ENCODE results near the gene TCHP.
A peak's percentile ranks its signal among the peaks of the same experiment; 100 is the strongest.

The TCHP gene

DNA sequence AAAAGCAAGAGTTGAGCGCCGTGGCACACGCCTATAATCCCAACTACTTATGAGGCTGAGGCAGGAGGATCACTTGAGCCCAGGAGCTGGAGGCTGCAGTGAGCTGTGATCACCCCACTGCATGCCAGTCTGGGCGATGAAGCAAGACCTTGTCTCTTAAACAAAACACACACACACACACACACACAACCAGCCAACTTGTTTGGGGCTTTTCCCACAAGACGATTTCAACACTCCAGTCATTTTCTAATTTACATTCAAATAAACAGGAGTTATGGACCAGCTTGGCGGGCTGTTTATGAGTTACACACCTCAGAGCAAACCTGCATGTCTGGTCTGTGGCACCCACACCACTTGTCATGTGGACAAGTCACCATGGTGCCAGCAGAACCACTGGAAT is 26.4 kb upstream of the TCHP start:
- peaks cover 35 to 54% of the 10 kb centered on the region in 2 donors for H3K4me1 Mint-ChIP-seq
- H3K27ac Mint-ChIP-seq: no peak overlapping the region
- H3K27me3 Mint-ChIP-seq: no peaks in the 10 kb centered on the region
- ATAC-seq (replicated peaks) (no peak), DNase-seq (no peak)
- no peaks in the 10 kb centered on the region for H3K9me3 Mint-ChIP-seq
- peaks cover 5 to 7% of the 10 kb centered on the region in 2 donors for H3K36me3 Mint-ChIP-seq
- no peak overlapping the region for H3K4me3 Mint-ChIP-seq

DNA sequence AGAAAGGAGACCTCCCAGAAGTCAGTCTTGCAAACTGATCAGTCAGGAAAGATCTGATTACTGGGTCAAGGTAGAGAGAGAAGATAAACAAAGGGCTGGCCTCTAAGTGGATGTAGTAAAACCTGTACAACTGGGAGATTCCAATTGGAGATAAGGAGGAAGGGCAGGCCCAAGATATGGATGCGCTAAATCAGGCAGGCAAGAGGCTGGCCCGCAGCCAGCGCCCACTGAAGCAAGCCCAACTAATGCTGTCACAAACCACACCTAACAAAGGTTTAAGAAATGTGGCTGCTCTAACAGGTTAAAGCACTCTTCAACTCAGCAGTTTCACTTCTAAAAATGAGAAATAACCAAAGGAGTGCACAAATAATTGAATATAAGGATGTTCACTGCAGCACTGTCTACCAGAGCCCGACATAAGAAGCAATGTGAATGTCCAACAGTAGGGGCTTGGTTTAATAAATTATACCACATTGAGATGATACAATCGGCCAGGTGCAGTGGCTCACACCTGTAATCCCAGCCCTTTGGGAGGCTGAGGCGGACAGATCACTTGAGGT is 24.4 kb upstream of the TCHP start:
- peaks cover 45 to 65% of the 10 kb centered on the region in 2 donors for H3K4me1 Mint-ChIP-seq
- peak overlapping the region; percentile 21 for H3K27ac Mint-ChIP-seq

DNA sequence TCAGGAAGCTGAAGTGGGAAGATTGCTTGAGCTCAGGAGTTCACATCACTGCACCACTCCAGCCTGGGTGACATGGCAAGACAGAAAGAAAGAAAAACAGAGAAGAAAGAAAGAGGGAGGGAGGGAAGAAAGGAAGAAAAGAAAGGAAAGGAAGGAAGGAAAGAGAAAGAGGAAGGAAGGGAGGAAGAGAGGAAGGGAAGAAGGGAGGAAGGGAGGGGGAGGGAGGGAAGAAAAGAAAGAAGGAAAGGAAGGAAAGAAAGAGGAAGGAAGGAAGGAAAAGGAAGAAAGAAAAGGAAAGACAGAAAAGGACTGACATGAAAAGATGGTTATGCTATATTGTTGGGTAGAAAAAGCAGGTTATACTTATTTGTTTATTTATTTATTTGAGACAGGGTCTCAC is 23.7 kb upstream of the TCHP start:
- peaks cover 2 to 6% of the 10 kb centered on the region in 2 donors for H3K36me3 Mint-ChIP-seq
- DNase-seq (no peak), ATAC-seq (replicated peaks) (no peak)
- no peaks in the 10 kb centered on the region for H3K9me3 Mint-ChIP-seq
- H3K27me3 Mint-ChIP-seq: no peaks in the 10 kb centered on the region
- peaks cover 48 to 69% of the 10 kb centered on the region in 2 donors for H3K4me1 Mint-ChIP-seq
- no peak overlapping the region for H3K4me3 Mint-ChIP-seq
- no peak overlapping the region for H3K27ac Mint-ChIP-seq

More for the DNA sequence above, 24.4 kb upstream of the TCHP start:
- ATAC-seq (replicated peaks) (peak; percentile 12 to 28), DNase-seq (no peak)
- no peak overlapping the region for H3K4me3 Mint-ChIP-seq
- peaks cover 3 to 7% of the 10 kb centered on the region in 2 donors for H3K36me3 Mint-ChIP-seq
- H3K27me3 Mint-ChIP-seq: no peaks in the 10 kb centered on the region
- no peaks in the 10 kb centered on the region for H3K9me3 Mint-ChIP-seq

DNA sequence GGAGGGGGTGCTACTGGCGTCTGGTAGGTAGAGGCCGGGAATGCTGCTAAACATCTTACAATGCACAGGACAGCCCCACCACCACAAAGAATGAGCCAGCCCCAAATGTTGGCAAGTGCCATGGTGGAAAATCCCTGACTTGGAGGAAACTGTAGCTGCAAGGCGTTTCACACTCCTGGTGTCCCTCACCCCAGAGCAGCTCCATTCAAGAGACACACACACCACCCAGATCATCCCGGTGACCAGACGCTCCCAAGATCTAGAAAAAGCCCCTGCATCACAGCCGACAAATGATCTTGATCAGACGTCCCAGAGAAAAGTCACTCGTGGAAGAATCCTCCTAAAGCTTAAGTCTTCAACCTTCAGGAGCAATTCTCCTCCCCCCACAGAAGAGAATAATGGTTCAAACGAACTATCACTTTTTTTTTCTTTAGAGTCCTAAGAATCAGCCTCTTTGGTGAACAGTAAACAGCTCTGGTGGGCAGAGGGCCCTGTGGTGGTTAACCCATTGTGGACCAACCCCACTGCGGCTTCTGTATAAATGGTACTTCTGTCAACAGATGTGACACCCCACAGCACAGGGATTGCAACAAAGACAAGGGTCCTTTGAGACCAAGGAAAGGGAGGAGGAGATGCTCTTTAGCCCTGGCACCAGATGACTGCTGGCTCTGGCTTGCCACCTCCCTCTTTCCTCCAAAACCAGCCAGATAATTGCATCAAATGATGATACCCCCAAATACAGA is 22.4 kb upstream of the TCHP start:
- no peak overlapping the region for H3K27ac Mint-ChIP-seq
- H3K9me3 Mint-ChIP-seq: no peaks in the 10 kb centered on the region
- no peak for DNase-seq
- H3K4me1 Mint-ChIP-seq: peaks cover 48 to 66% of the 10 kb centered on the region in 2 donors
- H3K4me3 Mint-ChIP-seq: no peak overlapping the region
- H3K36me3 Mint-ChIP-seq: peaks cover 0 to 2% of the 10 kb centered on the region in 2 donors
- H3K27me3 Mint-ChIP-seq: no peaks in the 10 kb centered on the region
- no peak for ATAC-seq (replicated peaks)

DNA sequence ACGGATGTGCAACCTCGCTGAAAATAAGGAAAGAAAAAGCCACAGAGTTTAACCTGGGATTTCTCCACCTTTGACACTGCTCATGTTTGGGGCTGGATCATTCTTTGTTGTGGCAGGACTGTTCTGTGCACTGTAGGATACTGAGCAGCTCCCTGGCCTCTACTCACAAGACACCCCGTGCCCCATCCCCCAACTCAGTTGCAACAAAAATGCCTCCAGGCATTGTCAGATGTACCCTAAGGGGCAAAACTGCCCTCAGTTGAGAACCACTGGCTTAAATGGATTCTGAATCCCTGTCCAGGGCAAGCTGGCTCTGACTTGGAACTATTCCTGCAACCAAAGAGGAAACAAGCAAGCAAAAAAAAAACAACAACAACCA is 21.8 kb upstream of the TCHP start:
- H3K4me3 Mint-ChIP-seq: peak overlapping the region in 1 of 2 donors; percentile 28
- no peaks in the 10 kb centered on the region for H3K27me3 Mint-ChIP-seq
- H3K36me3 Mint-ChIP-seq: no peaks in the 10 kb centered on the region
- ATAC-seq (replicated peaks) (no peak), DNase-seq (no peak)
- H3K4me1 Mint-ChIP-seq: peaks cover 49 to 66% of the 10 kb centered on the region in 2 donors
- no peaks in the 10 kb centered on the region for H3K9me3 Mint-ChIP-seq
- H3K27ac Mint-ChIP-seq: no peak overlapping the region

DNA sequence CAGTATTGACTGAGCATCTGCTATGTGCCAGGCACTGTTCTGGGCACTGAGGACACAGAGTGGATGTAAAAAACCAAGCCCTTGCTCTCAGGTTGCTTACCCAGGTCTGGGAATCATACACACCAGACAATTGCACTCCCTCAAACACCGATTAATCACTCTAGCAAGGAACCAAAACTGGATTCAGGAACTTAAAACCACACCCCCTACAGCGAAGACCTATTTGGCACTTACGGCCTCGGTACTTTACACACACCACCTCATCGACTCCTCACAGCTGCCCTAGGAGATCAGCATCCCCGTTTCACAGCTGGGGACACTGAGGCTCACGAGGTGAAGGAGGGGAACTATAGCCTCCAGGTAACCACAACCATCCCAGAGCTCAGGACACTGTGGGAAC is 21.3 kb upstream of the TCHP start:
- Mint-ChIP-seq H3K4me1 (peaks cover 54 to 70% of the 10 kb centered on the region in 2 donors), H3K9me3 (no peaks in the 10 kb centered on the region), H3K27ac (no peak overlapping the region)

DNA sequence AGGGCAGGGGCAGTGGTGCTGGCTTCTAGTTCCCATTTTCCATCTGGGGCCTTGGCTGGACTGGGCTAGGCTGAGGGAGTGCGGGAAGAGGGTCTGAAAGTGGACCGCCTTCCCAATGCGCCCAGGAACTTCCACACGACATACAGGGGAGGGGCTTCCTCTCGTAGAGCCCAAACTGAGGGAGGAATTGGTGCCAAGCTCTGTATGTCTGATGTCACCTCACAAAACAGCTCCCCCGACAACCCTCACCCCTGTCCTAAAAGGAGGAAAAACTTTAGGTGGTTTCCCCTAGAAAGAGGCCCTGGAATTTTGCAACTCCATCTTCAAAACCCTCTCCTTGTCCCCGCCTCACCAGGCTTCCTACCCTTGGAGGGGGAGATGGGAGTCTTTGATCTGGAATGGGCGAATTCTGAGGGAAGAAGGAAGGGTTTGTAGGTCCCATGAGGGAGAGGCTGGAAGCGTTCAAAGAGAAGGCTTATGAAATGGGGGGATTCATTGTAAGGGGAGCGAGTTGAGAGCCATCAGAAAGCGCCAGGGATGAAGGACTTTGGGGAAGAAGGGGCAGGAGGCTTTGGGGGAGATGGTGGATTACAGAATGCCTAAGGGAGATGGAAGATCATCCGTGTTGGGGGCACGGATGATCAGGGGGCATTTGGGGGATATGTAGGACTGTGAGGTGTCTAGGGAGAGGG is 20.6 kb upstream of the TCHP start:
- Mint-ChIP-seq H3K9me3 (no peaks in the 10 kb centered on the region), H3K36me3 (no peaks in the 10 kb centered on the region), H3K4me1 (peaks cover 52 to 66% of the 10 kb centered on the region in 2 donors), H3K27ac (peak overlapping the region; percentile 94), H3K27me3 (no peaks in the 10 kb centered on the region), H3K4me3 (peak overlapping the region; percentile 96 to 98)
- DNase-seq: no peak
- ATAC-seq (replicated peaks): no peak

More for the DNA sequence above, 21.3 kb upstream of the TCHP start:
- Mint-ChIP-seq H3K27me3 (no peaks in the 10 kb centered on the region), H3K4me3 (peak overlapping the region; percentile 96 to 98), H3K36me3 (no peaks in the 10 kb centered on the region)
- no peak for DNase-seq
- no peak for ATAC-seq (replicated peaks)

DNA sequence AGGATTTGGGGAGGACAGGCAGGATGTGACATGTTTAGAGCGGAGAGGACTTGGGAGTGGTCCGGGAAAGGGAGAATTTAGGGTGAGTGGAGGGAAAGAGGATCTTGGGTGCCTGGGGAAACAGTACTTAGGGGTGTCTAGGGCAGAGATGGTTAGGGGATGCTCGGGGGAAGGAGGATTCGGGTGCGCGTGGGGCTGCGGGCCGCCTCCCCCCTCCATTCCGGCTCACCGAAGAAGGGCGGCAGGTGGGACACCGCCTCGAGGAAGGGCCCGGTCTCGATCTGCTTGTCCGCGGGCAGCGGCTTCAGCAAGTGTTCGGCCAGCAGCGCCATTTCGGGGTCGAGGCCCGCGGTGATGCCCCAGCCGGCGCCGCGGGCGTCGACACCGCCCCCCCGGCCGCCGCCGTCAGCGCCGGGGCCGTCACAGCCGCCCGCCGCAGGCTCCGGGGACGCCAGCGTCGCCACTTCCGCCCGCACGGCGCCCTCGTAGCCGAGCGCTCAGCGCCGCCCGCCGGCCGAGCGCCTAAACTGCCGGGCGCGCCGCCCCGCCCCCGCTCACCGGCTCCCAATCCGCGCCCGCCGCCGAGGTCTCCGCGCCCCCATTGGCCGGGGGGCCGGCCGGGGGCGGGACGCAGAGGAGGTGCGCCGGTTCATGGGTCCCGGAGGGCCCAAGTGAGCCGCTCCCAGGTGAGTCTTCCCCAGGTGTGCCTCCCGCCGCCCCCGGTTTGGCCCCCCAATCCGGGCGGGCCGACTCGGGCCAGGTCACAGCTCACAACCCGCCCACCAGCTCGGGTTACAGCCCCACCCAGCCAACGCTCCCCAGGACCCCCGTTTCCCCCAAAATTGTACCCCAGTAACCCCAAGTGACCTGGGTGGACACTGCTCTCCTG is 19.8 kb upstream of the TCHP start, which contains the start of gene GLTP:
Gene GLTP, minus strand, starts transcription at position 499 of the 889 bp plus-strand sequence. Its CDS starts 167 bp downstream, at position 332.
- Mint-ChIP-seq H3K27me3 (no peaks in the 10 kb centered on the region), H3K27ac (peak within 1 kb of the TSS; percentile 94), H3K4me1 (peaks cover 47 to 58% of the 10 kb centered on the region in 2 donors), H3K4me3 (peak within 1 kb of the TSS; percentile 96 to 98), H3K9me3 (no peaks in the 10 kb centered on the region), H3K36me3 (no peaks in the 10 kb centered on the region)
- ATAC-seq (replicated peaks): peak; percentile 92 to 94
- DNase-seq: peak; percentile 89

DNA sequence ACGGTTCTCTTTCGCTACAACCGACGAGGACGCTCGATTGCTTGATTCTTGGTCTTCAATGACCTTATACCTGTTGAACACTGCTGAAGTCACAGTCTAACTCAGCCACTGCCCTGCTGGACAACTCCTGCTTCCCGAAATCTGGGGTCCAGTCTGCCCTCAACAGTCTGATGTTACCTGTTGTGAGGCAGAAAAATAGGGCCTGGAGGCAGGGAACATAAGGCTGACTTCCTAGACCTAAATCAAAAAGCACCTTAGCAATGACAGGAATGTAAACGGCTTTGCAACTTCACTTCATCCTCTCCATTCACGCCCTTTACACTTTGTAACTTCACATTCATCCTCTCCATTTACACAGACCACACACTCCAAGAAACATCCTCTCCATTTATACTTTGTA is 19.1 kb upstream of the TCHP start:
- no peaks in the 10 kb centered on the region for H3K9me3 Mint-ChIP-seq
- DNase-seq: no peak
- H3K36me3 Mint-ChIP-seq: no peaks in the 10 kb centered on the region
- peak overlapping the region; percentile 81 for H3K27ac Mint-ChIP-seq
- peaks cover 41 to 51% of the 10 kb centered on the region in 2 donors for H3K4me1 Mint-ChIP-seq
- no peaks in the 10 kb centered on the region for H3K27me3 Mint-ChIP-seq
- no peak for ATAC-seq (replicated peaks)
- peak overlapping the region; percentile 96 to 98 for H3K4me3 Mint-ChIP-seq

DNA sequence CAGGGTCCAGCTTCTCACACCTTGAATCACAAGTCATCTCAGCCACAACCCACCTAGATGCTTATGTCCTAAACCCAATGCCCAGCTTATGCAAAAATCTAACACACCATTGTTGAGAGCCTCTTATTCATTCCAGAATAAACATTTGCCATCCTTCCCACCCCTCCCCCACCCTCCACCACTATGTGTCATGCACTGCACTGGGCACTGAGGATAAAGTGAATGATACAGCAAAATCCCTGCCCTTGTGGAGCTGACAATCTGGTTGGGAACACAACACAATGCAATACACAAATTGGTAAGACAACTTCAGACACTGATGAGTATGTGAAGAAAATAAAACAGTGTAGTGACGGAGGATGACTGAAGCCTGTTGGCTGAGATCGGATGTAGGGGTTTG is 18.3 kb upstream of the TCHP start:
- DNase-seq (no peak), ATAC-seq (replicated peaks) (no peak)
- Mint-ChIP-seq H3K27ac (no peak overlapping the region), H3K36me3 (no peaks in the 10 kb centered on the region), H3K4me1 (peaks cover 35 to 43% of the 10 kb centered on the region in 2 donors), H3K9me3 (no peaks in the 10 kb centered on the region), H3K27me3 (no peaks in the 10 kb centered on the region), H3K4me3 (peak overlapping the region in 1 of 2 donors; percentile 98)

DNA sequence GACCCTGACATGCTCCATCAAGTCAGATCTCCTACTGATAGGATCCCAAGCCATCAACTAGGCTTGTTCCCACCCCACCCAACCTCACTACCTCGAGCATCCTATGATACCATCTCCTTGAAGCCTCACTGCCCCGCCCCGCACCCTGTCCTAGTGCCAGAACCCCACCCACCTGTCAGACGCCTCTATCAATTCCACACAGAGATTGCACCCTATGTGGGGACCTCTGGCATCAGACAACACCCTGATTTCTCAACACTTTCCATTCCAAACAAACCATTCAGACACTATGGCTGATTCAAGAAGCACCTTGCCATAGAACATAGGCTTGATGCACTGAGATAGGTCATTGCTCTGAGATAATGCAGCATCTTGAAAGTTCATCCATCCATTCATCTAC is 16.6 kb upstream of the TCHP start:
- H3K27me3 Mint-ChIP-seq: no peaks in the 10 kb centered on the region
- no peaks in the 10 kb centered on the region for H3K36me3 Mint-ChIP-seq
- DNase-seq (no peak), ATAC-seq (replicated peaks) (no peak)
- H3K27ac Mint-ChIP-seq: peak overlapping the region; percentile 44
- no peak overlapping the region for H3K4me3 Mint-ChIP-seq
- H3K4me1 Mint-ChIP-seq: peaks cover 37 to 41% of the 10 kb centered on the region in 2 donors
- no peaks in the 10 kb centered on the region for H3K9me3 Mint-ChIP-seq

DNA sequence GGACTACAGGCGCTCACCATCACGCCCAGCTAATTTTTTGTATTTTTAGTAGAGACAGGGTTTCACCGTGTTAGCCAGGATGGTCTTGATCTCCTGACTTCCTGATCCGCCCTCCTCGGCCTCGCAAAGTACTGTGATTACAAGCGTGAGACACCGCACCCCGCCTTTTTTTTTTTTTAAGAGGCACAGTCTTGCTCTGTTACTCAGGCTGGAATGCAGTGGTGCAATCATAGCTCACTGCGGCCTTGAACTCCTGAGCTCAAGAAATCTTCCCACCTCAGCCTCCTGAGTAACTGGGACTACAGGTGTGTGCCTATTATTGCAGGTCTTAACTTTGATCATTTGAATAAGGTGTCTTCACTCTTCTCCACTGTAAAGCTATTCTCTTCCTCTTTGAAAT is 14.5 kb upstream of the TCHP start:
- ATAC-seq (replicated peaks): no peak
- Mint-ChIP-seq H3K27ac (no peak overlapping the region), H3K27me3 (no peaks in the 10 kb centered on the region)

DNA sequence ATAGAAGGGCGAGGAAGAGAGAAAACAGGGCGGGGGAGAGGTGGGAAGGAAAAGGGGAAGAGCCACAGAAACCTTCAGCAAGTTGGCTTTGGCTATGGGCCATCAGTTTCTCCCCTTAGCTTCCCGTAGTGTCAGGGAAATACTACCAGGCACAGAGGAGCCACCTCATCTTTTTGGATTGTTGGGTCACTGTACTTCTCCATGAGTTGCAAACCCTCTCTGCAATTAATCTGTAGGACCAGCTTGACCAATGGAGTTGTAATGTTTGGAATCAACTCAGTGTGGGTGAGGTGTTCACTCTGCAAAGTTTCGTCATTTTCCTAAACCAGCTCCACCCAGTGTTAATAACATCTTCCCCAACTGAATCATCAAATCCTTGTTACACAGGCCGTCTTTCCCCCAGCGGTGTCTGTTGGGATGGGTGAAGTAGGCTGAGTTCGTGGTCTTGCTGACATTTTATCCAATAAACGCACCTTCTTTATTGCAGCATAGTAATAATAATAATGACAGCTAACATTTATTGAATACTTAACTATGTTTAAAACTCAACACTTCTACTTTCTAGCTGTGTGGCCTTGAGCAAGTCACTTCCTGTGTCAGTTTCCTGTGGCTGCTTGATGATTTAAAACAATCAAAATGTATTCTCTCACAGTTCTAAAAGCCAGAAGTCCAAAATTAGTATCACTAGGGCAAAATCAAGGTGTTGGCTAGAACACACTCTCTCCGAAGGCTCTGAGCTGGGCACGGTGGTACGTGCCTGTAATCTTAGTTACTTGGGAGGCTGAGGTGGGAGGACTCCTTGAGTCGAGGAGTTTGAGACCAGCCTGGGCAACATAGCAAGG is 11.7 kb upstream of the TCHP start:
- peak; percentile 62 to 64 for ATAC-seq (replicated peaks)
- no peaks in the 10 kb centered on the region for H3K27me3 Mint-ChIP-seq
- no peak for DNase-seq
- no peaks in the 10 kb centered on the region for H3K9me3 Mint-ChIP-seq
- peak overlapping the region; percentile 41 to 66 for H3K4me3 Mint-ChIP-seq
- H3K36me3 Mint-ChIP-seq: no peaks in the 10 kb centered on the region
- H3K27ac Mint-ChIP-seq: peak overlapping the region; percentile 94
- H3K4me1 Mint-ChIP-seq: peaks cover 35 to 45% of the 10 kb centered on the region in 2 donors

More for the DNA sequence above, 14.5 kb upstream of the TCHP start:
- DNase-seq: no peak
- H3K4me3 Mint-ChIP-seq: no peak overlapping the region
- H3K9me3 Mint-ChIP-seq: no peaks in the 10 kb centered on the region
- H3K4me1 Mint-ChIP-seq: peaks cover 35 to 40% of the 10 kb centered on the region in 2 donors
- no peaks in the 10 kb centered on the region for H3K36me3 Mint-ChIP-seq
